IPS-18c (cell line): ENCODE data around the gene ZCWPW1.

ENCODE experiments used
- H3K4me3 ChIP-seq: 2 replicates; pipeline ENCODE4 v1.7.0; 2013; ENCODE audit warnings: low read depth, mild to moderate bottlenecking, low read length, moderate library complexity; ENCODE audit not compliant: insufficient read depth
- H3K9me3 ChIP-seq: one replicate; pipeline ENCODE4 v1.6.1; 2013; ENCODE audit warnings: mild to moderate bottlenecking, low read length, moderate library complexity; ENCODE audit not compliant: control insufficient read depth, insufficient read depth

The ZCWPW1 gene

GRCh38 chr7:100423315-100423714 lies 5.2 kb downstream of the ZCWPW1 start:
- peaks cover 5% of the 10 kb centered on the region for H3K9me3 ChIP-seq
- no peak overlapping the region for H3K4me3 ChIP-seq

- Histone ChIP-seq H3K9me3 (no peaks in the 10 kb centered on the region), H3K4me3 (no peak overlapping the region)
These were observed 8.8 kb downstream of the ZCWPW1 start for GRCh38 chr7:100419660-100420226.

GRCh38 chr7:100418930-100419659 lies 9.4 kb downstream of the ZCWPW1 start:
- no peak overlapping the region for H3K4me3 ChIP-seq
- no peaks in the 10 kb centered on the region for H3K9me3 ChIP-seq

GRCh38 chr7:100415448-100415847 lies 13.1 kb downstream of the ZCWPW1 start:
- no peak overlapping the region for H3K4me3 ChIP-seq
- no peaks in the 10 kb centered on the region for H3K9me3 ChIP-seq

GRCh38 chr7:100413889-100414288 lies 14.6 kb downstream of the ZCWPW1 start:
- Histone ChIP-seq H3K9me3 (no peaks in the 10 kb centered on the region), H3K4me3 (no peak overlapping the region)

GRCh38 chr7:100413346-100413745 lies 15.2 kb downstream of the ZCWPW1 start:
- Histone ChIP-seq H3K9me3 (no peaks in the 10 kb centered on the region), H3K4me3 (no peak overlapping the region)

GRCh38 chr7:100411101-100411500 lies 17.4 kb downstream of the ZCWPW1 start:
- H3K9me3 ChIP-seq: no peaks in the 10 kb centered on the region

GRCh38 chr7:100407285-100408180 lies 21.0 kb downstream of the ZCWPW1 start:
- no peak overlapping the region for H3K4me3 ChIP-seq
- no peaks in the 10 kb centered on the region for H3K9me3 ChIP-seq

More at GRCh38 chr7:100411101-100411500, 17.4 kb downstream of the ZCWPW1 start:
- no peak overlapping the region for H3K4me3 ChIP-seq

- H3K9me3 ChIP-seq: no peaks in the 10 kb centered on the region
- H3K4me3 ChIP-seq: no peak overlapping the region
These were observed 21.7 kb downstream of the ZCWPW1 start for GRCh38 chr7:100406767-100407166.

- H3K4me3 ChIP-seq: no peak overlapping the region
- H3K9me3 ChIP-seq: no peaks in the 10 kb centered on the region
These were observed 26.3 kb downstream of the ZCWPW1 start for GRCh38 chr7:100402241-100402640.

GRCh38 chr7:100401811-100402210 lies 26.7 kb downstream of the ZCWPW1 start:
- Histone ChIP-seq H3K9me3 (no peaks in the 10 kb centered on the region), H3K4me3 (no peak overlapping the region)

GRCh38 chr7:100400656-100401055 lies 27.8 kb downstream of the ZCWPW1 start:
- Histone ChIP-seq H3K4me3 (no peak overlapping the region), H3K9me3 (no peaks in the 10 kb centered on the region)

- no peak overlapping the region for H3K4me3 ChIP-seq
- H3K9me3 ChIP-seq: no peaks in the 10 kb centered on the region
These were observed 28.5 kb downstream of the ZCWPW1 start for GRCh38 chr7:100400041-100400440.

- Histone ChIP-seq H3K9me3 (no peaks in the 10 kb centered on the region), H3K4me3 (no peak overlapping the region)
These were observed 30.3 kb downstream of the ZCWPW1 start for GRCh38 chr7:100398239-100398638.

- no peaks in the 10 kb centered on the region for H3K9me3 ChIP-seq
- H3K4me3 ChIP-seq: no peak overlapping the region
These were observed 31.0 kb downstream of the ZCWPW1 start for GRCh38 chr7:100397315-100398081.

GRCh38 chr7:100396421-100396982 lies 32.0 kb downstream of the ZCWPW1 start:
- Histone ChIP-seq H3K9me3 (no peaks in the 10 kb centered on the region), H3K4me3 (no peak overlapping the region)

- Histone ChIP-seq H3K9me3 (no peaks in the 10 kb centered on the region), H3K4me3 (no peak overlapping the region)
These were observed 34.4 kb downstream of the ZCWPW1 start for GRCh38 chr7:100394077-100394476.
